Measurements from ENCODE around the gene CAVIN1. TPM values are rescaled to one million over a fixed set of nuclear protein-coding genes. Genes with fewer than 3 reads are reported as not detected.

CAVIN1 gene
- total RNA-seq, 1 donor from 2014 or later, result 205 TPM

DNA sequence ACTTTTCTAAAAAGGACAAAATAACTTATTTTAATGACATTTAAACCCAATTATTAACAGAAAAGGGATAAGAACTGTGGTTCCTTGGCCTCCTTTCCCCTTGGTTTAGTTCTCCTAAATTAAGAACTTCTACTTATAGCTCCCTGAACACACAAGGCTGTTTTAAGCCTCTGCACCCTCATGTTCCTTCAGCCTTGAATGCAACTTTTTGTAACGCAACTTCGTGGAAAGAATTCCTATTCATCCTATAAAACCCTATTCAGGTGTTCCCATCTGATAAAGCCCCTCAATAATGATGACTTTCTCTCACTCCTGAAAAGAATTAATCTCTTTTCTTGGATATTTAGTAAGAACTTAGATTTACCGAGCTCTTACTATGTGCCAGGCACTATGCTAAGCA, 41.2 kb downstream of the CAVIN1 start:
- TF ChIP-seq, protein P1, sequence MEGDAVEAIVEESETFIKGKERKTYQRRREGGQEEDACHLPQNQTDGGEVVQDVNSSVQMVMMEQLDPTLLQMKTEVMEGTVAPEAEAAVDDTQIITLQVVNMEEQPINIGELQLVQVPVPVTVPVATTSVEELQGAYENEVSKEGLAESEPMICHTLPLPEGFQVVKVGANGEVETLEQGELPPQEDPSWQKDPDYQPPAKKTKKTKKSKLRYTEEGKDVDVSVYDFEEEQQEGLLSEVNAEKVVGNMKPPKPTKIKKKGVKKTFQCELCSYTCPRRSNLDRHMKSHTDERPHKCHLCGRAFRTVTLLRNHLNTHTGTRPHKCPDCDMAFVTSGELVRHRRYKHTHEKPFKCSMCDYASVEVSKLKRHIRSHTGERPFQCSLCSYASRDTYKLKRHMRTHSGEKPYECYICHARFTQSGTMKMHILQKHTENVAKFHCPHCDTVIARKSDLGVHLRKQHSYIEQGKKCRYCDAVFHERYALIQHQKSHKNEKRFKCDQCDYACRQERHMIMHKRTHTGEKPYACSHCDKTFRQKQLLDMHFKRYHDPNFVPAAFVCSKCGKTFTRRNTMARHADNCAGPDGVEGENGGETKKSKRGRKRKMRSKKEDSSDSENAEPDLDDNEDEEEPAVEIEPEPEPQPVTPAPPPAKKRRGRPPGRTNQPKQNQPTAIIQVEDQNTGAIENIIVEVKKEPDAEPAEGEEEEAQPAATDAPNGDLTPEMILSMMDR (IDR thresholded peaks at IDR 0.05; ENCODE audit: borderline replicate concordance), result no peak
- intact Hi-C loops (cut with micrococcal nuclease), result no loop called here
- H3K4me3 ChIP-seq, result no peak overlapping the region
- H3K36me3 ChIP-seq, result peaks cover 9% of the 10 kb centered on the region
- no peaks in the 10 kb centered on the region for H3K9me3 ChIP-seq (replicated peaks)
- no peak for DNase-seq
- H3K27ac ChIP-seq (replicated peaks), result peak overlapping the region; percentile 59
- no peaks in the 10 kb centered on the region for H3K27me3 ChIP-seq (ENCODE audit: low read depth)
- H3K4me1 ChIP-seq, result peaks cover 100% of the 10 kb centered on the region

DNA sequence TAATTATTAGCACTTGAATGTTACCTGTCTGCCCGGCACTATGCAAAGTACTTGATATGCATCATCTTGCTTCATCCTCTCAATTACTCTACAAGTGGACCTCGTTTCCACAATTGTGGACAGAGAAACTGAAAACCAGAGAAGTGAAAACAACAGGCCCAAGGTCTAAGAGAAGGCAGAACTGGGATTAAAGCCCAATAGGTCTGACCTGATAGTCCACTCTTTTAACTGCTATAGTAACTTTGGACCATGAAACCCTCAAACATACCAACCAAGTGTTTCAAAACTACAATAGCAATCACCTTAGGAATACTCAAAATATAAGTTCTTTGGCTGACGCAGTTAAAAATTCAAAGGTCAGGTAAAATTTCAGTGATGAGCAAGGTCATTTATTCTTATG, 42.1 kb downstream of the CAVIN1 start:
- H3K9me3 ChIP-seq (replicated peaks), result no peaks in the 10 kb centered on the region
- H3K27ac ChIP-seq (replicated peaks), result peak overlapping the region; percentile 59
- no peaks in the 10 kb centered on the region for H3K27me3 ChIP-seq (ENCODE audit: low read depth)
- no peak overlapping the region for H3K4me3 ChIP-seq
- intact Hi-C loops (cut with micrococcal nuclease), result no loop called here
- TF ChIP-seq, protein P1 (IDR thresholded peaks at IDR 0.05; ENCODE audit: borderline replicate concordance), result no peak
- peaks cover 98% of the 10 kb centered on the region for H3K4me1 ChIP-seq
- peaks cover 9% of the 10 kb centered on the region for H3K36me3 ChIP-seq
- no peak for DNase-seq

DNA sequence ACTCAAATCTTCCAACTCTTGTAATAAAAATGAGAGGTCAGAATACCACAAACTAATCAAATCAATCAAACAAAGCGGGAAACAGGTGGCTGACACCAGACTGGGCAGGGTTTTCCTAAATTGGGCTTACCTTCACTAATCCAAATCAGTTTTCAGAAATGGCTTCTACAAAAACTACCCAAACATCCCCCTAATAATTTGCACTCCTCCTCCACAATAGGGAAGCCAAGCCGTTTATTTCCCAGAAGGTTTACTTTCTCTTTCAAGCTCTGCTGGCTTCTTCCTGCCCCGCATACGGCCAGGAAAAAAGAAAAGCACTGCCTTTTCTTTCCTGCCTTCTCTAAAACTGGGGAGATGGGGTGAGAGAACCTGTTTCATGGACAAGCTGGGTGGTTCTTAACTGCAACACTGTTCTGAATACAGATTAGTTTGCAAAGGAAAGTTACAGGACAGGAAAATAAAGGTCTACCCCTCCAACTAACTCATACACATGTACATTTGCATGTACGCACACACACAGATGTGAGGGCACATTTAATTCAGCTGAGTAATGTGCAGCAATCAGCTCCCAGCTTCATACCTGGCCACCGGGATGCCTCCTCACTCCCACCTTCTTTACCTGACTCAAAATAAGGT, 44.0 kb downstream of the CAVIN1 start:
- peaks cover 98% of the 10 kb centered on the region for H3K4me1 ChIP-seq

DNA sequence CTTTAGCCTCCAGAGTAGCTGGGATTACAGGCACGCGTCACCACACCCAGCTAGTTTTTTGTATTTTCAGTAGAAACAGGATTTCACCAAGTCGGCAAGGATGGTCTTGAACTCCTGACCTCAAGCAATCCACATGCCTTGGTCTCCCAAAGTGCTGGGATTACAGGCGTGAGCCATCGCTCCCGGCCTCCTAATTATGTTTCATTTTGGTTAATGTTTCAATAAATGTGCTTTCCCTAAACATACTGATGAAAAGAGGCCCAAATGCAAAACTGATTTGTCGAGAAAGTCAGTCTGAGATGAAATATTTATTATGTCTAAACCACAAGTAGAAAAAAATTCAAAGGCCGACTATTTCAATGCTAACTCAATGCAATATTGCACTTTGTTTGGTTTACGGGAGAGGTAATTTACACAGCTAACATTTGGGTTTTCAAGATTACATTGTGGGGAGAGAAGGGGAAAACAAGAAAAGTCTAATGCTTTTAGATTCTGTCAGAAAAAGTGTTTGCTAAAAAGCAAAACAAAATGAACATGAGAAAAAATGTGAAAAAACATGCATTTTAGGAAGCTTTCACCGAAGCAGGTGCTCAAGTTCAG, 44.6 kb downstream of the CAVIN1 start:
- no peaks in the 10 kb centered on the region for H3K9me3 ChIP-seq (replicated peaks)
- no peaks in the 10 kb centered on the region for H3K27me3 ChIP-seq (ENCODE audit: low read depth)
- peaks cover 97% of the 10 kb centered on the region for H3K4me1 ChIP-seq
- no peak for DNase-seq
- intact Hi-C loops (cut with micrococcal nuclease), result no loop called here
- TF ChIP-seq, protein P1 (IDR thresholded peaks at IDR 0.05; ENCODE audit: borderline replicate concordance), result no peak
- H3K27ac ChIP-seq (replicated peaks), result peak overlapping the region; percentile 79
- peaks cover 4% of the 10 kb centered on the region for H3K36me3 ChIP-seq
- peak overlapping the region; percentile 49 for H3K4me3 ChIP-seq

More for the DNA sequence above, 44.0 kb downstream of the CAVIN1 start:
- Histone ChIP-seq H3K27ac (replicated peaks) (peak overlapping the region; percentile 79), H3K4me3 (peak overlapping the region; percentile 49), H3K27me3 (ENCODE audit: low read depth) (no peaks in the 10 kb centered on the region), H3K36me3 (peaks cover 9% of the 10 kb centered on the region), H3K9me3 (replicated peaks) (no peaks in the 10 kb centered on the region)
- TF ChIP-seq, protein P1 (IDR thresholded peaks at IDR 0.05; ENCODE audit: borderline replicate concordance), result no peak
- no peak for DNase-seq
- intact Hi-C loops (cut with micrococcal nuclease), result no loop called here

DNA sequence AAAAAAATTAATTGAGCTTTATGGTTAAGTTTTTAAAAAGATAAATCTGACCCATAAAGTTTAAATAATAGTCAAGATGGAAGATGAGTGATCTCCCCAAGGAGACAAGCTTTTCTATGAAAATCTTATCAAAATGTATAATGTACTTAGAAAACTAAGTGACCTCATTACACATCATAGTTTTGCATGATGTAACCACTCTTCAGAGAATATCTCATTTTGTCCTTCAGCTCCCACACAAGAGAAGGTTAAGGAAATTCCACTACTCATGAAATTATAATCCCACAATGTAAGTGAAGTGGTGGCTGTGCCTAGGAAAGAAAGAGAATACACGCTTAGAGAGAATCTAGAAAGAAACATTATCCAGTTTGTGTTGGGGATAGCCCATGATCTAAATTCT, 49.2 kb downstream of the CAVIN1 start:
- Histone ChIP-seq H3K36me3 (peaks cover 18% of the 10 kb centered on the region), H3K4me3 (no peak overlapping the region), H3K27ac (replicated peaks) (peak overlapping the region; percentile 20), H3K27me3 (ENCODE audit: low read depth) (no peaks in the 10 kb centered on the region), H3K4me1 (peaks cover 66% of the 10 kb centered on the region), H3K9me3 (replicated peaks) (no peaks in the 10 kb centered on the region)
- DNase-seq, result no peak
- intact Hi-C loops (cut with micrococcal nuclease), result no loop called here
- TF ChIP-seq, protein P1 (IDR thresholded peaks at IDR 0.05; ENCODE audit: borderline replicate concordance), result no peak
